Measurements from ENCODE around the gene ATP2B2. TPM values are rescaled to one million over a fixed set of nuclear protein-coding genes. Genes with fewer than 3 reads are reported as not detected.

Gene ATP2B2
- total RNA-seq, 6 experiments from 2014 or later = 25.9 to 45.1 (median 35.1) TPM

GRCh38 chr3:10407361-10407760 lies 98.0 kb downstream of the ATP2B2 start:
- H3K36me3 ChIP-seq = peaks cover 0 to 40% (median 4%) of the 10 kb centered on the region in 4 donors
- H3K4me1 ChIP-seq = no peaks in the 10 kb centered on the region
- no peaks in the 10 kb centered on the region for H3K9me3 ChIP-seq
- ATAC-seq (no peak), DNase-seq (no peak)
- 78% methylated on average over 5 of the region's 8 CpGs for WGBS (ENCODE audit: insufficient coverage, low coverage, low lambda C conversion rate, missing lambda C conversion rate)
- intact Hi-C loops (cut with DNase I) = no loop called here
- TF ChIP-seq, protein P1, sequence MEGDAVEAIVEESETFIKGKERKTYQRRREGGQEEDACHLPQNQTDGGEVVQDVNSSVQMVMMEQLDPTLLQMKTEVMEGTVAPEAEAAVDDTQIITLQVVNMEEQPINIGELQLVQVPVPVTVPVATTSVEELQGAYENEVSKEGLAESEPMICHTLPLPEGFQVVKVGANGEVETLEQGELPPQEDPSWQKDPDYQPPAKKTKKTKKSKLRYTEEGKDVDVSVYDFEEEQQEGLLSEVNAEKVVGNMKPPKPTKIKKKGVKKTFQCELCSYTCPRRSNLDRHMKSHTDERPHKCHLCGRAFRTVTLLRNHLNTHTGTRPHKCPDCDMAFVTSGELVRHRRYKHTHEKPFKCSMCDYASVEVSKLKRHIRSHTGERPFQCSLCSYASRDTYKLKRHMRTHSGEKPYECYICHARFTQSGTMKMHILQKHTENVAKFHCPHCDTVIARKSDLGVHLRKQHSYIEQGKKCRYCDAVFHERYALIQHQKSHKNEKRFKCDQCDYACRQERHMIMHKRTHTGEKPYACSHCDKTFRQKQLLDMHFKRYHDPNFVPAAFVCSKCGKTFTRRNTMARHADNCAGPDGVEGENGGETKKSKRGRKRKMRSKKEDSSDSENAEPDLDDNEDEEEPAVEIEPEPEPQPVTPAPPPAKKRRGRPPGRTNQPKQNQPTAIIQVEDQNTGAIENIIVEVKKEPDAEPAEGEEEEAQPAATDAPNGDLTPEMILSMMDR (IDR thresholded peaks at IDR 0.05) = no peak
- TF ChIP-seq POLR2A (IDR thresholded peaks at IDR 0.05) = no peak
- no peak overlapping the region for H3K27ac ChIP-seq
- no peak overlapping the region for H3K4me3 ChIP-seq
- no peaks in the 10 kb centered on the region for H3K27me3 ChIP-seq

DNA sequence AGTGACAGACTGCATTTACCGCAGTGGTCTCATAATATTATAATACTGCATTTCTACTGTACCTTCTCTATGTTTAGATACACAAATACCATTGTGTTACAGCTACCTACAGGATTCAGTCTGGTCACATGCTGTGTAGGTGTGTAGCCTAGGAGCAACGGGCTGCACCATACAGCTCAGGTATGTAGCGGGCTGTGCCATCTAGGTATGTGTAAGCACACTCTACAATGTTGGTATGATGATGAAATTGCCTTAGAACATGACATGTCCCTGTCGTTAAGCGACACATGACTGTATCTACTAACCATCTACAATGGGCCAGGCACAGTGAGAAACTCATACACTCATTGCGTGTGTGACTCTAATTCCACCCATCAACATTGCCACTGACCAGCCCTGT lies 99.0 kb downstream of the ATP2B2 start:
- H3K27ac ChIP-seq = no peak overlapping the region
- no peaks in the 10 kb centered on the region for H3K27me3 ChIP-seq
- 51% methylated on average over 3 of the region's 6 CpGs for WGBS (ENCODE audit: insufficient coverage, low coverage, low lambda C conversion rate, missing lambda C conversion rate)
- TF ChIP-seq, protein P1 (IDR thresholded peaks at IDR 0.05) = no peak
- TF ChIP-seq POLR2A (IDR thresholded peaks at IDR 0.05) = no peak
- intact Hi-C loops (cut with DNase I) = no loop called here
- DNase-seq (no peak), ATAC-seq (no peak)
- peaks cover 0 to 49% (median 8%) of the 10 kb centered on the region in 4 donors for H3K36me3 ChIP-seq
- H3K9me3 ChIP-seq = no peaks in the 10 kb centered on the region
- H3K4me3 ChIP-seq = no peak overlapping the region
- no peaks in the 10 kb centered on the region for H3K4me1 ChIP-seq

DNA sequence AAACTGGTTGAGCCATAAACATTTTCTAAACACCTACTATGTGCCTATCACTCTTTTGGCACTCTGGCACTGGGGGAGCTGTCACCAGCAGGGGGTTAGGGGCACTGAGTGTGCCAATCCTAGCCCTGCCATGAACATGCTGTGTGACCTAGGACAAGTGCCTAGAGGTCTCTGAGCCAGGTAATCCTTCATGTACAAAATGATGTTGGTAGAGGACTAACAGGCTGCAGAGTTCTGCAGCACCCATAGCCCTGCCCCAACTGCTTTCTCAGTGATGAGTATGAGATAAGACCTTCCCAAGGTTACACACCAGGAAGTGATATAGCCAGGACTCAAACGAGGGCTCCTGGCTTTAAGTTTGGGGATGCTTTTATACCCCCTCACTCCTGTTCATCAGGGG lies 99.6 kb downstream of the ATP2B2 start:
- no peak for TF ChIP-seq POLR2A (IDR thresholded peaks at IDR 0.05)
- TF ChIP-seq, protein P1 (IDR thresholded peaks at IDR 0.05) = no peak
- no peaks in the 10 kb centered on the region for H3K27me3 ChIP-seq
- no peak overlapping the region for H3K4me3 ChIP-seq
- H3K27ac ChIP-seq = no peak overlapping the region
- H3K36me3 ChIP-seq = peaks cover 0 to 55% (median 9%) of the 10 kb centered on the region in 4 donors
- H3K4me1 ChIP-seq = no peaks in the 10 kb centered on the region
- no peaks in the 10 kb centered on the region for H3K9me3 ChIP-seq
- WGBS (ENCODE audit: insufficient coverage, low coverage, low lambda C conversion rate, missing lambda C conversion rate) = 67% methylated on average over 1 of the region's 1 CpG
- DNase-seq = no peak
- ATAC-seq = no peak
- intact Hi-C loops (cut with DNase I) = no loop called here

GRCh38 chr3:10404876-10405275 lies 100.5 kb downstream of the ATP2B2 start:
- no peak for TF ChIP-seq POLR2A (IDR thresholded peaks at IDR 0.05)
- TF ChIP-seq, protein P1 (IDR thresholded peaks at IDR 0.05) = no peak
- intact Hi-C loops (cut with DNase I) = no loop called here
- Histone ChIP-seq H3K36me3 (peaks cover 0 to 56% (median 10%) of the 10 kb centered on the region in 4 donors), H3K27ac (no peak overlapping the region), H3K27me3 (no peaks in the 10 kb centered on the region), H3K4me1 (no peaks in the 10 kb centered on the region), H3K9me3 (no peaks in the 10 kb centered on the region), H3K4me3 (no peak overlapping the region)
- no peak for ATAC-seq
- DNase-seq = no peak
- 100% methylated on average over 2 of the region's 3 CpGs for WGBS (ENCODE audit: insufficient coverage, low coverage, low lambda C conversion rate, missing lambda C conversion rate)

DNA sequence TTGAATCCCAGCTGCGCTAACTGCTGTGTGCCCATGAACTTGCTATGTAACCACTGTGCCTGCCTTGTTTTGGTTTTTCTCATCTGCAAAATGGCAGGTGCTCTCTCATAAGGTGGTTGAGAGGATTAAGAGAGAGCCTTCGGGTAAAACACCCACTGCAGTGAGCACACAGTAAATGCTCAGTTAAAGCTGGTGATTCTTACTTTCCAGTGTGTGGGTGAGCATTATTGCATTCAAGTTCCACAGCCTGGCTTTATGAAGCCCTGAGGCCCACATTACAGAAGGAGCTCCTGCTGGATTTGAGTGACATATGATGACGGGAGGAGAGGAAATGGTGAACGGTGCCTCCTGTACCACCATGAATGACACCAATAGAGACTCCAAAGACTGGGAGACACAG lies 101.0 kb downstream of the ATP2B2 start:
- Histone ChIP-seq H3K27me3 (no peaks in the 10 kb centered on the region), H3K4me1 (no peaks in the 10 kb centered on the region), H3K4me3 (no peak overlapping the region), H3K36me3 (peaks cover 0 to 56% (median 12%) of the 10 kb centered on the region in 4 donors), H3K27ac (no peak overlapping the region), H3K9me3 (no peaks in the 10 kb centered on the region)
- 68% methylated on average over 3 of the region's 4 CpGs for WGBS (ENCODE audit: insufficient coverage, low coverage, low lambda C conversion rate, missing lambda C conversion rate)
- intact Hi-C loops (cut with DNase I) = no loop called here
- DNase-seq (no peak), ATAC-seq (no peak)
- TF ChIP-seq, protein P1 (IDR thresholded peaks at IDR 0.05) = no peak
- no peak for TF ChIP-seq POLR2A (IDR thresholded peaks at IDR 0.05)

All from right lobe of liver (tissue), 6 donors.